Measurements from ENCODE around the gene MPDU1. TPM values are rescaled to one million over a fixed set of nuclear protein-coding genes. Genes with fewer than 3 reads are reported as not detected.

Gene MPDU1
- total and polyA plus RNA-seq, 7 donors, result 38.4 to 121 (median 46.7) TPM

- Histone ChIP-seq H3K27me3 (no peaks in the 10 kb centered on the region), H3K4me1 (no peaks in the 10 kb centered on the region), H3K36me3 (no peaks in the 10 kb centered on the region), H3K4me3 (no peak overlapping the region), H3K9me3 (no peaks in the 10 kb centered on the region), H3K27ac (no peak overlapping the region)
- no peak for TF ChIP-seq POLR2A (IDR thresholded peaks at IDR 0.05)
- no peak for TF ChIP-seq EP300 (IDR thresholded peaks at IDR 0.05)
- TF ChIP-seq POLR2AphosphoS5 (IDR thresholded peaks at IDR 0.05), result no peak
- no peak for TF ChIP-seq CTCF (IDR thresholded peaks at IDR 0.05)
- intact Hi-C loops (cut with DNase I), result no loop called here
- WGBS, 2 donors, result 67 to 71% methylated on average over 5 of the region's 5 CpGs
- no peak for DNase-seq
These were observed 52.5 kb downstream of the MPDU1 start for GRCh38 chr17:7636163-7636562.

Small RNAs within 50 kb of the gene (small RNA-seq; reads per million reads assigned to genes)
- gene CD68, result 0 reads per million in 3 donors
- 0 reads per million in 3 donors for gene RF00019
- 0 reads per million in 3 donors for gene SNORA48
- 0 reads per million in 3 donors for gene SNORD10

Other genes with a start within 250 kb of the MPDU1 start
- gene ACAP1, start 247.3 kb upstream of the MPDU1 start, total RNA-seq, result 1 to 10 TPM; 1.1 to 3.9 (median 2.9) TPM
- gene ACAP1, start 247.3 kb upstream of the MPDU1 start, polyA plus RNA-seq, result 10 to 100 TPM in 1 of 3 donors, 1 to 10 TPM in 2; 1.2 to 55.8 (median 1.4) TPM
- 1 to 10 TPM; 4.4 to 6.4 (median 5.5) TPM for gene KCTD11, start 231.7 kb upstream of the MPDU1 start, total RNA-seq
- 10 to 100 TPM in 1 of 3 donors, 1 to 10 TPM in 2; 6.2 to 11.7 (median 9.0) TPM for gene KCTD11, start 231.7 kb upstream of the MPDU1 start, polyA plus RNA-seq
- gene TMEM95, start 228.7 kb upstream of the MPDU1 start, total RNA-seq, result not detected
- gene TMEM95, start 228.7 kb upstream of the MPDU1 start, polyA plus RNA-seq, result not detected
- 1 to 10 TPM; 2.1 to 5.4 (median 3.4) TPM for gene TNK1, start 202.8 kb upstream of the MPDU1 start, total RNA-seq
- gene TNK1, start 202.8 kb upstream of the MPDU1 start, polyA plus RNA-seq, result 10 to 100 TPM in 2 of 3 donors, 1 to 10 TPM in 1; 8.4 to 14.6 (median 10.4) TPM
- gene PLSCR3, start 189.3 kb upstream of the MPDU1 start, total RNA-seq, result 10 to 100 TPM; 10.4 to 18.3 (median 14.2) TPM
- 10 to 100 TPM; 11.6 to 27.2 (median 18.0) TPM for gene PLSCR3, start 189.3 kb upstream of the MPDU1 start, polyA plus RNA-seq
- 100 to 1,000 TPM in 2 of 4 donors, 10 to 100 TPM in 2; 19.0 to 152 (median 99.7) TPM for gene TMEM256, start 179.8 kb upstream of the MPDU1 start, total RNA-seq
- gene TMEM256, start 179.8 kb upstream of the MPDU1 start, polyA plus RNA-seq, result 100 to 1,000 TPM; 150 to 357 (median 235) TPM
- 10 to 100 TPM in 2 of 4 donors, 1 to 10 TPM in 2; 6.8 to 18.8 (median 10.4) TPM for gene NLGN2, start 176.0 kb upstream of the MPDU1 start, total RNA-seq
- gene NLGN2, start 176.0 kb upstream of the MPDU1 start, polyA plus RNA-seq, result 1 to 10 TPM in 1 of 3 donors, under 1 TPM in 2; 0.60 to 8.9 (median 0.69) TPM
- gene SPEM1, start 163.5 kb upstream of the MPDU1 start, total RNA-seq, result not detected
- not detected for gene SPEM1, start 163.5 kb upstream of the MPDU1 start, polyA plus RNA-seq
- not detected for gene SPEM2, start 158.2 kb upstream of the MPDU1 start, total RNA-seq
- gene SPEM2, start 158.2 kb upstream of the MPDU1 start, polyA plus RNA-seq, result not detected
- not detected for gene SPEM3, start 155.0 kb upstream of the MPDU1 start, total RNA-seq
- not detected for gene SPEM3, start 155.0 kb upstream of the MPDU1 start, polyA plus RNA-seq
- 1 to 10 TPM; 1.2 to 2.5 (median 1.6) TPM for gene TMEM102, start 148.4 kb upstream of the MPDU1 start, total RNA-seq
- 10 to 100 TPM in 1 of 3 donors, 1 to 10 TPM in 2; 6.6 to 14.5 (median 8.1) TPM for gene TMEM102, start 148.4 kb upstream of the MPDU1 start, polyA plus RNA-seq
- under 1 TPM in 1 of 4 donors, not detected in 3; 0.36 TPM for gene FGF11, start 144.3 kb upstream of the MPDU1 start, total RNA-seq
- gene FGF11, start 144.3 kb upstream of the MPDU1 start, polyA plus RNA-seq, result 1 to 10 TPM in 1 of 3 donors, under 1 TPM in 1, not detected in 1; 0.69 to 2.8 TPM
- 1 to 10 TPM; 4.2 to 8.1 (median 6.5) TPM for gene CHRNB1, start 138.8 kb upstream of the MPDU1 start, total RNA-seq
- 10 to 100 TPM in 2 of 3 donors, 1 to 10 TPM in 1; 7.2 to 13.2 (median 11.2) TPM for gene CHRNB1, start 138.8 kb upstream of the MPDU1 start, polyA plus RNA-seq
- gene ZBTB4, start 104.2 kb upstream of the MPDU1 start, total RNA-seq, result 10 to 100 TPM; 42.5 to 56.5 (median 45.3) TPM
- 10 to 100 TPM in 2 of 3 donors, 1 to 10 TPM in 1; 5.5 to 19.6 (median 12.0) TPM for gene ZBTB4, start 104.2 kb upstream of the MPDU1 start, polyA plus RNA-seq
- not detected for gene SLC35G6, start 102.4 kb upstream of the MPDU1 start, total RNA-seq
- gene SLC35G6, start 102.4 kb upstream of the MPDU1 start, polyA plus RNA-seq, result not detected
- gene POLR2A, start 99.5 kb upstream of the MPDU1 start, total RNA-seq, result 10 to 100 TPM; 30.1 to 43.2 (median 36.5) TPM
- 10 to 100 TPM in 2 of 3 donors, 1 to 10 TPM in 1; 7.2 to 51.1 (median 11.3) TPM for gene POLR2A, start 99.5 kb upstream of the MPDU1 start, polyA plus RNA-seq
- 100 to 1,000 TPM in 2 of 4 donors, 10 to 100 TPM in 2; 60.1 to 122 (median 91.8) TPM for gene TNFSF12, start 34.8 kb upstream of the MPDU1 start, total RNA-seq
- 10 to 100 TPM; 18.0 to 45.0 (median 26.1) TPM for gene TNFSF12, start 34.8 kb upstream of the MPDU1 start, polyA plus RNA-seq
- gene TNFSF13, start 25.1 kb upstream of the MPDU1 start, total RNA-seq, result 10 to 100 TPM; 20.2 to 41.0 (median 24.5) TPM
- gene TNFSF13, start 25.1 kb upstream of the MPDU1 start, polyA plus RNA-seq, result 100 to 1,000 TPM in 1 of 3 donors, 10 to 100 TPM in 2; 15.6 to 108 (median 21.0) TPM
- gene SENP3, start 21.9 kb upstream of the MPDU1 start, total RNA-seq, result 10 to 100 TPM; 73.5 to 91.1 (median 81.1) TPM
- 10 to 100 TPM; 28.2 to 55.4 (median 35.6) TPM for gene SENP3, start 21.9 kb upstream of the MPDU1 start, polyA plus RNA-seq
- gene CD68, start 4.2 kb upstream of the MPDU1 start, total RNA-seq, result 10 to 100 TPM; 24.6 to 56.4 (median 37.0) TPM
- 100 to 1,000 TPM in 2 of 3 donors, 10 to 100 TPM in 1; 58.3 to 161 (median 118) TPM for gene CD68, start 4.2 kb upstream of the MPDU1 start, polyA plus RNA-seq
- 10 to 100 TPM in 2 of 4 donors, 1 to 10 TPM in 2; 2.5 to 15.3 (median 10.5) TPM for gene SOX15, start 6.2 kb downstream of the MPDU1 start, total RNA-seq
- gene SOX15, start 6.2 kb downstream of the MPDU1 start, polyA plus RNA-seq, result 1 to 10 TPM in 2 of 3 donors, not detected in 1; 1.2 TPM
- 10 to 100 TPM; 33.8 to 35.5 (median 34.6) TPM for gene FXR2, start 31.0 kb downstream of the MPDU1 start, total RNA-seq
- 10 to 100 TPM; 21.3 to 27.4 (median 21.6) TPM for gene FXR2, start 31.0 kb downstream of the MPDU1 start, polyA plus RNA-seq
- gene SAT2, start 44.0 kb downstream of the MPDU1 start, total RNA-seq, result 100 to 1,000 TPM in 2 of 4 donors, 10 to 100 TPM in 2; 72.9 to 116 (median 99.2) TPM
- gene SAT2, start 44.0 kb downstream of the MPDU1 start, polyA plus RNA-seq, result 100 to 1,000 TPM in 2 of 3 donors, 10 to 100 TPM in 1; 96.9 to 115 (median 107) TPM
- not detected for gene SHBG, start 46.3 kb downstream of the MPDU1 start, total RNA-seq
- gene SHBG, start 46.3 kb downstream of the MPDU1 start, polyA plus RNA-seq, result 1 to 10 TPM in 1 of 3 donors, under 1 TPM in 1, not detected in 1; 0.34 to 1.2 TPM
- 1 to 10 TPM; 1.2 to 4.2 (median 1.5) TPM for gene ATP1B2, start 67.1 kb downstream of the MPDU1 start, total RNA-seq
- 1 to 10 TPM in 1 of 3 donors, under 1 TPM in 1, not detected in 1; 0.60 to 1.2 TPM for gene ATP1B2, start 67.1 kb downstream of the MPDU1 start, polyA plus RNA-seq
- 10 to 100 TPM; 14.0 to 31.5 (median 15.9) TPM for gene TP53, start 103.6 kb downstream of the MPDU1 start, total RNA-seq
- 10 to 100 TPM; 14.4 to 45.3 (median 16.2) TPM for gene TP53, start 103.6 kb downstream of the MPDU1 start, polyA plus RNA-seq
- 10 to 100 TPM in 1 of 4 donors, 1 to 10 TPM in 3; 3.9 to 16.3 (median 4.8) TPM for gene WRAP53, start 104.6 kb downstream of the MPDU1 start, total RNA-seq
- gene WRAP53, start 104.6 kb downstream of the MPDU1 start, polyA plus RNA-seq, result 10 to 100 TPM in 1 of 3 donors, 1 to 10 TPM in 2; 3.6 to 15.5 (median 7.6) TPM
- gene EFNB3, start 121.3 kb downstream of the MPDU1 start, total RNA-seq, result under 1 TPM; 0.28 to 0.71 (median 0.44) TPM
- gene EFNB3, start 121.3 kb downstream of the MPDU1 start, polyA plus RNA-seq, result 1 to 10 TPM in 1 of 3 donors, not detected in 2; 1.0 TPM
- gene DNAH2, start 133.9 kb downstream of the MPDU1 start, total RNA-seq, result under 1 TPM in 3 of 4 donors, not detected in 1; under 0.01 to 0.36 (median 0.28) TPM
- gene DNAH2, start 133.9 kb downstream of the MPDU1 start, polyA plus RNA-seq, result under 1 TPM in 1 of 3 donors, not detected in 2; 0.32 TPM